ENCODE measurements around the gene SHB.

DNA sequence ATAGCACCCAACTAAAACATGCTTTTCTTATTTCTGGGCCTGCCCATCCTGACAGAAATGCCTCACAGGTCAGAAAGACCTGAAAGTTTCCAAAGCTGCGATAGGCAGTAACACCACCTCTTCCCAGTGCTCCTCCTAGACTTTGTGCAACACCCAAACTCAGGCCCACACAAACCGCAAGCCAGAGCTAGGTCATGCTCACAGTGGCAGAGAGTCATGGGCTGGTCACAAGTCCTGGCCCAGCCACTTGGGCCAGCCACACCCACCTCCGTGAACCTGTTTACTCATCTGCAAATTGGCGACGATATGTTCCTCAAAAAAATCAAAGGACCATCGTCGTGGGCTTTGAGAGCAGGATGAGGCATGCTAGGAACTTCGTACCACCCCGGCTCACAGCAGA, 121.0 kb downstream of the SHB start:
- TF ChIP-seq SMC3 (IDR thresholded peaks at IDR 0.05): no peak
- TF ChIP-seq POLR2A (IDR thresholded peaks at IDR 0.05; ENCODE audit: low read length): no peak
- no peak for TF ChIP-seq HDAC2 (IDR thresholded peaks at IDR 0.05)
- TF ChIP-seq, protein P1, sequence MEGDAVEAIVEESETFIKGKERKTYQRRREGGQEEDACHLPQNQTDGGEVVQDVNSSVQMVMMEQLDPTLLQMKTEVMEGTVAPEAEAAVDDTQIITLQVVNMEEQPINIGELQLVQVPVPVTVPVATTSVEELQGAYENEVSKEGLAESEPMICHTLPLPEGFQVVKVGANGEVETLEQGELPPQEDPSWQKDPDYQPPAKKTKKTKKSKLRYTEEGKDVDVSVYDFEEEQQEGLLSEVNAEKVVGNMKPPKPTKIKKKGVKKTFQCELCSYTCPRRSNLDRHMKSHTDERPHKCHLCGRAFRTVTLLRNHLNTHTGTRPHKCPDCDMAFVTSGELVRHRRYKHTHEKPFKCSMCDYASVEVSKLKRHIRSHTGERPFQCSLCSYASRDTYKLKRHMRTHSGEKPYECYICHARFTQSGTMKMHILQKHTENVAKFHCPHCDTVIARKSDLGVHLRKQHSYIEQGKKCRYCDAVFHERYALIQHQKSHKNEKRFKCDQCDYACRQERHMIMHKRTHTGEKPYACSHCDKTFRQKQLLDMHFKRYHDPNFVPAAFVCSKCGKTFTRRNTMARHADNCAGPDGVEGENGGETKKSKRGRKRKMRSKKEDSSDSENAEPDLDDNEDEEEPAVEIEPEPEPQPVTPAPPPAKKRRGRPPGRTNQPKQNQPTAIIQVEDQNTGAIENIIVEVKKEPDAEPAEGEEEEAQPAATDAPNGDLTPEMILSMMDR (IDR thresholded peaks at IDR 0.05): no peak
- TF ChIP-seq CEBPB (IDR thresholded peaks at IDR 0.05): no peak
- TF ChIP-seq, protein P2, sequence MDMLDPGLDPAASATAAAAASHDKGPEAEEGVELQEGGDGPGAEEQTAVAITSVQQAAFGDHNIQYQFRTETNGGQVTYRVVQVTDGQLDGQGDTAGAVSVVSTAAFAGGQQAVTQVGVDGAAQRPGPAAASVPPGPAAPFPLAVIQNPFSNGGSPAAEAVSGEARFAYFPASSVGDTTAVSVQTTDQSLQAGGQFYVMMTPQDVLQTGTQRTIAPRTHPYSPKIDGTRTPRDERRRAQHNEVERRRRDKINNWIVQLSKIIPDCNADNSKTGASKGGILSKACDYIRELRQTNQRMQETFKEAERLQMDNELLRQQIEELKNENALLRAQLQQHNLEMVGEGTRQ (IDR thresholded peaks at IDR 0.05): no peak

All from A549 (cell line).